CD4-positive, alpha-beta T cell (primary cell): ENCODE results near the gene MYO7B. TPM values are rescaled to one million over a fixed set of nuclear protein-coding genes. Genes with fewer than 3 reads are reported as not detected.

Experiments used
- ATAC-seq: fragments of 200-7000 bp; cut with Tn5 transposase; one replicate; pipeline ENCODE4 v1.10.0; 2022; ENCODE audit warnings: mild to moderate bottlenecking; ENCODE audit not compliant: poor library complexity
- CTCF ChIA-PET: fragments of 350-600 bp; sonication (Branson Sonifier 250); formaldehyde crosslinking; loops from one replicate; lab custom pipeline; 2021; ENCODE audit warnings: antibody characterized with exemption, inconsistent platforms; lab: Charles Lee
- POLR2A ChIA-PET: fragments of 350-600 bp; sonication (Branson Sonifier 250); formaldehyde crosslinking; loops from one replicate; lab custom pipeline; 2021; ENCODE audit warnings: antibody characterized with exemption, inconsistent platforms; lab: Charles Lee
- DNase-seq, 14 experiments: peaks; one replicate each; pipeline ENCODE4 v3.0.0-alpha.2; 2013 to 2020; ENCODE audit warnings: mixed read lengths in 2 of 14
- H3K27ac ChIP-seq, 2 donors: one replicate each; pipeline versions ENCODE4 v1.5.1 to v1.7.0; 2013; ENCODE audit warnings: low read length in 2 of 2, low read depth in 1 of 2, mild to moderate bottlenecking in 1 of 2
- H3K27me3 ChIP-seq, 2 experiments: 1 replicate in 1 of 2; 2 replicates in 1 of 2; pipeline versions ENCODE4 v1.6.1 to v1.7.0; 2013; ENCODE audit warnings: low read length in 2 of 2, control low read depth in 1 of 2, mild to moderate bottlenecking in 1 of 2, moderate library complexity in 1 of 2; ENCODE audit not compliant: insufficient read depth in 2 of 2, control insufficient read depth in 1 of 2
- H3K36me3 ChIP-seq: one replicate; pipeline ENCODE4 v1.6.1; 2013; ENCODE audit warnings: low read length, control low read depth; ENCODE audit not compliant: insufficient read depth
- H3K4me1 ChIP-seq: one replicate; pipeline ENCODE4 v1.6.1; 2013; ENCODE audit warnings: low read length, control low read depth; ENCODE audit not compliant: insufficient read depth
- H3K4me3 ChIP-seq: one replicate; pipeline ENCODE4 v1.5.1; 2013; ENCODE audit warnings: mild to moderate bottlenecking, low read length, moderate library complexity
- H3K9me3 ChIP-seq, 2 experiments: 1 replicate in 1 of 2; 2 replicates in 1 of 2; pipeline versions ENCODE4 v1.6.1 to v1.7.0; 2013; ENCODE audit warnings: low read length in 2 of 2, mild to moderate bottlenecking in 2 of 2, control low read depth in 1 of 2, moderate library complexity in 1 of 2; ENCODE audit not compliant: control insufficient read depth in 1 of 2, insufficient read depth in 1 of 2
- H3K27ac Mint-ChIP-seq: one replicate; pipeline ENCODE4 v1.8.0; 2020; ENCODE audit warnings: mixed read lengths
- H3K27me3 Mint-ChIP-seq: one replicate; pipeline ENCODE4 v1.8.0; 2021; ENCODE audit warnings: mixed read lengths
- H3K36me3 Mint-ChIP-seq: one replicate; pipeline ENCODE4 v1.8.0; 2021; ENCODE audit warnings: low read depth, mixed read lengths
- H3K4me1 Mint-ChIP-seq: one replicate; pipeline ENCODE4 v1.8.0; 2021; ENCODE audit warnings: low read depth, mixed read lengths
- H3K4me3 Mint-ChIP-seq: one replicate; pipeline ENCODE4 v1.8.0; 2020; ENCODE audit warnings: mild to moderate bottlenecking, mixed read lengths
- H3K9me3 Mint-ChIP-seq: one replicate; pipeline ENCODE4 v1.8.0; 2020; ENCODE audit warnings: mixed read lengths
- intact Hi-C, 2 experiments: fragments of 100-400 bp; cut with DNase I in 1 of 2; cut with micrococcal nuclease in 1 of 2; formaldehyde crosslinking; loops; one replicate each; pipeline versions ENCODE4 v1.15.1 to v1.9.0; 2023 to 2025; cut with DNase I, micrococcal nuclease
- total RNA-seq, 174 experiments: library from RNA in 2 of 174; stranded (reverse) in 2 of 174; gene quantifications; one replicate each; pipeline ENCODE4 v1.2.3 and lab custom pipeline; 2021 to 2026
- TF ChIP-seq, protein P1 (sequence below): fragments of 200-600 bp; IDR thresholded peaks from one replicate; pipeline ENCODE4 v1.8.0; 2022; ENCODE audit warnings: antibody characterized with exemption, mild to moderate bottlenecking

Gene MYO7B
- total RNA-seq, 2 experiments from 2014 or later = 0.05 to 0.14 TPM

DNA sequence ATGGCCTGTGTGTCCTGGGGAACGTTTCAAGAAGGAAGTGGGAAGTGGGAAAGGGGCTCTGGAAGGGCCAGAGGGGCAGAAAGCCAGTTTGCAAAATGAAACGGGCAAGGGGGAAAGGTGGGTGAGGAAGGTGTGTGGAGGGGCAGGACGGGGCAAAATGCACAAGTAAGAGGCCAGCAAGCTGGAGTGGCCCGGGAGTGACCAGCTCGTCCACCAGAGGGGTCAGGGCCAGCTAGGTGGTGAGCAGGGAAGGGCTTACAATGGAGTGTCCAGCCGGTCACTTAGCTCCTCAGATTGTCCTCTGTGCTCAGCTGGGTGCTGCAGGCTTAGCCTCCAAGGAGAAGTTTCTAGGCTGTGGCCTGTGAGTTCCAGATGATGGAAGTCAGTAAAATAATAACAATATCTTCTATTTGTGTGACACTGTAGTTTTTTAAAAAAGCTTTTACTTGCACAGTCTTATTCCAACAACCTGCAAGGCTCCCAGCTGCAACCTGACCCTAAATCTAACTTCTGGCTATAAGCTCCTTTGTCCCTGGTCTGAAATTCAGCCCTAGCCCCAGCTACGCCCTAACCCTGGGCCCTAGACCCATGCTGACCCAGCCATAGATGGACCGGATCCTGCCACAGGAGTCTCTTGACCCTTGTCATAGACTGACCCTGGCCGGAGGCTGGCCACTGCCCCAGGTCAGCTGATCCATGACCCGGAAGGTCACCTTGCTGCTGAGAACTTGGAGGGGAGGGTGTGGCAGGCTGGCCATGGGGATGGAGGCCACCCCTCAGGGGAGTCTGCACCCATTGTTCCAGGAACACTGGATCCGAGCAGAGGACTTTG, 29.2 kb downstream of the MYO7B start:
- H3K27ac ChIP-seq = no peak overlapping the region
- Mint-ChIP-seq H3K9me3 (no peaks in the 10 kb centered on the region), H3K36me3 (no peaks in the 10 kb centered on the region), H3K4me1 (peaks cover 4% of the 10 kb centered on the region), H3K27ac (no peak overlapping the region), H3K4me3 (no peak overlapping the region), H3K27me3 (no peaks in the 10 kb centered on the region)
- intact Hi-C loops = no loop called here
- H3K4me3 ChIP-seq = no peak overlapping the region
- no peaks in the 10 kb centered on the region for H3K36me3 ChIP-seq
- ChIA-PET POLR2A (no interaction called here), CTCF (no interaction called here)
- peaks cover 3% of the 10 kb centered on the region for H3K4me1 ChIP-seq
- TF ChIP-seq, protein P1, sequence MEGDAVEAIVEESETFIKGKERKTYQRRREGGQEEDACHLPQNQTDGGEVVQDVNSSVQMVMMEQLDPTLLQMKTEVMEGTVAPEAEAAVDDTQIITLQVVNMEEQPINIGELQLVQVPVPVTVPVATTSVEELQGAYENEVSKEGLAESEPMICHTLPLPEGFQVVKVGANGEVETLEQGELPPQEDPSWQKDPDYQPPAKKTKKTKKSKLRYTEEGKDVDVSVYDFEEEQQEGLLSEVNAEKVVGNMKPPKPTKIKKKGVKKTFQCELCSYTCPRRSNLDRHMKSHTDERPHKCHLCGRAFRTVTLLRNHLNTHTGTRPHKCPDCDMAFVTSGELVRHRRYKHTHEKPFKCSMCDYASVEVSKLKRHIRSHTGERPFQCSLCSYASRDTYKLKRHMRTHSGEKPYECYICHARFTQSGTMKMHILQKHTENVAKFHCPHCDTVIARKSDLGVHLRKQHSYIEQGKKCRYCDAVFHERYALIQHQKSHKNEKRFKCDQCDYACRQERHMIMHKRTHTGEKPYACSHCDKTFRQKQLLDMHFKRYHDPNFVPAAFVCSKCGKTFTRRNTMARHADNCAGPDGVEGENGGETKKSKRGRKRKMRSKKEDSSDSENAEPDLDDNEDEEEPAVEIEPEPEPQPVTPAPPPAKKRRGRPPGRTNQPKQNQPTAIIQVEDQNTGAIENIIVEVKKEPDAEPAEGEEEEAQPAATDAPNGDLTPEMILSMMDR = no peak
- no peaks in the 10 kb centered on the region for H3K9me3 ChIP-seq
- H3K27me3 ChIP-seq = peaks cover 0 to 3% of the 10 kb centered on the region in 2 experiments
- DNase-seq (no peak), ATAC-seq (no peak)

DNA sequence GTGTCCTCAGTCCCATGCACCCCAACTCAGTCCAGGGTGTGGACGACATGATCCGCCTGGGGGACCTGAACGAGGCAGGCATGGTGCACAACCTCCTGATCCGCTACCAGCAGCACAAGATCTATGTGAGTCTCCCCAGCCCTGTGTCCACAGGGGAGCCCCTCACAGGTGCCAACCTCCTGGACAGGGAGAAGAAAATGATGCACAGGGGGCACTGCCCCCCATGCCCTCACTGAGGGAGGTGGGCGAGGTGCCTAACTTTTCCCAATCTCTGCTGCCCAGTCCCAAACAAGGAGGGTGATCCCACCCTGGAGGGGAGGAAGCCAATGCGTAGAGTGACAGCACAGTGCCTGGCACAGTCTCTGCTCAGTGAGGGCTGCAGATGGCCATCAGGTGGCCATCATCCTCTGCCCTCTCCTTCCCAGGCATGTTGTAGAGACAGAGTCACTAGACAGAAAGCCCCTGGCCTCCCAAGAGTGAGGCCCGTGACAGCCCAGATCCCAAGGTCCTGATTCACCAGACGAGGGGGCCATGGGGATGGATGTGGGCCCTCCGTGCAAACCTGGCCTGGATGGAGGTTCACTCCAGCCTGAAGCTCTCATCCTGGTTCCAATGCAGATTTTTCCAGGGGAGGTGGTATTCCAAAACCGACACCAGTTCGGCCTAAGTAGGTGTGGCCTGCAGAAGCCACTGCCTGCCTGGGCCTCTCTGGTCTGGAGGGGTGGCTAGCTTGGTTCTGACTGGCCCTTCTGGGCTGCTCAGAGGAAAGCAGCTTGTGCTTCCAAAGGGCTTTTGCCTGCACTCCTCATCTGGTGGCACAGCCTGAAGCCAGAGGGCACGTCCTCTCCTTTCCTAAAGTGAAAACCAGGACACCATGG, 30.0 kb downstream of the MYO7B start:
- peaks cover 0 to 3% of the 10 kb centered on the region in 2 experiments for H3K27me3 ChIP-seq
- CTCF ChIA-PET = no interaction called here
- Mint-ChIP-seq H3K27me3 (no peaks in the 10 kb centered on the region), H3K36me3 (no peaks in the 10 kb centered on the region), H3K9me3 (no peaks in the 10 kb centered on the region), H3K4me3 (no peak overlapping the region), H3K4me1 (peaks cover 4% of the 10 kb centered on the region), H3K27ac (no peak overlapping the region)
- POLR2A ChIA-PET = no interaction called here
- peaks cover 3% of the 10 kb centered on the region for H3K4me1 ChIP-seq
- no peak for DNase-seq
- H3K36me3 ChIP-seq = no peaks in the 10 kb centered on the region
- H3K9me3 ChIP-seq = no peaks in the 10 kb centered on the region
- no peak overlapping the region for H3K27ac ChIP-seq
- TF ChIP-seq, protein P1 = no peak
- intact Hi-C loops = no loop called here
- no peak overlapping the region for H3K4me3 ChIP-seq
- no peak for ATAC-seq

DNA sequence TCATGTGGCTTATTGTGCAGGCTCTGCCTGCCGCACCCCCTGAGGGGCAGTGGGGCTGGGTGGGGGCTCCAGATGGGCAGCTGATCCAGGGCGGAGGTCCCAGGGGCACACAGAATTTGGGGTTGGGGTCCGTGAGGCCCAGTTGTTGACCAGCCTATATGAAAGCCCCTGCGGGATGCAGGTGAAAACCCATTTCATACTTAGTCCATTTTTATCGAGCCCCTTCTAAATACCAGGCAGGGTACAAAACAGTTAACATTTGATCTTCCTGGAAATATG, 30.6 kb downstream of the MYO7B start:
- POLR2A ChIA-PET = no interaction called here
- CTCF ChIA-PET = no interaction called here

More for the DNA sequence above, 30.6 kb downstream of the MYO7B start:
- TF ChIP-seq, protein P1 = no peak
- Mint-ChIP-seq H3K4me3 (no peak overlapping the region), H3K27me3 (no peaks in the 10 kb centered on the region), H3K4me1 (peaks cover 4% of the 10 kb centered on the region), H3K9me3 (no peaks in the 10 kb centered on the region), H3K27ac (no peak overlapping the region), H3K36me3 (no peaks in the 10 kb centered on the region)
- H3K4me3 ChIP-seq = no peak overlapping the region
- ATAC-seq = no peak
- peaks cover 3% of the 10 kb centered on the region for H3K4me1 ChIP-seq
- H3K27me3 ChIP-seq = no peaks in the 10 kb centered on the region
- no peak overlapping the region for H3K27ac ChIP-seq
- H3K9me3 ChIP-seq = no peaks in the 10 kb centered on the region
- H3K36me3 ChIP-seq = no peaks in the 10 kb centered on the region
- intact Hi-C loops = no loop called here
- no peak for DNase-seq
